GM18511 (cell line): Measurements from ENCODE around the gene TMBIM4.
"Not testable (repeated sequence)": the region's sequence is repeated elsewhere in the genome, so short reads cannot be mapped to it uniquely, and the experiment has no call there.

Experiments
- ATAC-seq: cut with Tn5 transposase; IDR thresholded peaks from one replicate; pipeline ENCODE4 v1.9.1; 2021; ENCODE audit warnings: mild to moderate bottlenecking, moderate library complexity; ENCODE audit not compliant: unreplicated experiment

Gene TMBIM4

GRCh38 chr12:66169221-66170170 is at the start of gene TMBIM4:
Gene TMBIM4, minus strand, starts transcription at chr12:66169996. Its CDS starts 45 bp downstream, at chr12:66169951.
- peak; percentile 88 for ATAC-seq

GRCh38 chr12:66217342-66217917 is 47.6 kb upstream of the TMBIM4 start:
- no peak for ATAC-seq

GRCh38 chr12:66213011-66213410 is 43.2 kb upstream of the TMBIM4 start:
- not testable (repeated sequence) for ATAC-seq

- ATAC-seq = not testable (repeated sequence)
Measured at GRCh38 chr12:66211573-66211972, 41.8 kb upstream of the TMBIM4 start.

- no peak for ATAC-seq
Measured at GRCh38 chr12:66210840-66211239, 41.0 kb upstream of the TMBIM4 start.

- no peak for ATAC-seq
Measured at GRCh38 chr12:66206141-66206540, 36.3 kb upstream of the TMBIM4 start.

- ATAC-seq = peak; percentile 61
Measured at GRCh38 chr12:66203820-66204219, 34.0 kb upstream of the TMBIM4 start.

GRCh38 chr12:66199831-66200509 is 30.2 kb upstream of the TMBIM4 start:
- ATAC-seq = no peak

GRCh38 chr12:66199141-66199540 is 29.3 kb upstream of the TMBIM4 start:
- ATAC-seq = no peak

GRCh38 chr12:66197495-66197921 is 27.7 kb upstream of the TMBIM4 start:
- no peak for ATAC-seq

GRCh38 chr12:66196806-66197205 is 27.0 kb upstream of the TMBIM4 start:
- ATAC-seq = peak; percentile 89

- no peak for ATAC-seq
Measured at GRCh38 chr12:66195242-66195641, 25.4 kb upstream of the TMBIM4 start.

GRCh38 chr12:66194122-66194521 is 24.3 kb upstream of the TMBIM4 start:
- ATAC-seq = no peak

- ATAC-seq = no peak
Measured at GRCh38 chr12:66191547-66192126, 21.8 kb upstream of the TMBIM4 start.

GRCh38 chr12:66190519-66191370 is 20.9 kb upstream of the TMBIM4 start:
- ATAC-seq = no peak

- no peak for ATAC-seq
Measured at GRCh38 chr12:66189889-66190288, 20.1 kb upstream of the TMBIM4 start.

GRCh38 chr12:66189486-66189843 is 19.7 kb upstream of the TMBIM4 start:
- ATAC-seq = no peak

- ATAC-seq = peak; percentile 76
Measured at GRCh38 chr12:66188584-66189485, 19.0 kb upstream of the TMBIM4 start, which contains the start of gene IRAK3. Gene IRAK3, plus strand, starts transcription at chr12:66189214. Its CDS starts 86 bp downstream, at chr12:66189300.

GRCh38 chr12:66187821-66188220 is 18.0 kb upstream of the TMBIM4 start:
- no peak for ATAC-seq
